Skeletal muscle satellite cell (primary cell): Measurements from ENCODE around the gene EFHC2. TPM values are rescaled to one million over a fixed set of nuclear protein-coding genes. Genes with fewer than 3 reads are reported as not detected.

Source experiments
- H3K27me3 ChIP-seq: 2 replicates; pipeline ENCODE4 v1.7.0; 2013; ENCODE audit warnings: low read length; ENCODE audit not compliant: control insufficient read depth, insufficient read depth
- H3K36me3 ChIP-seq: 2 replicates; pipeline ENCODE4 v1.7.0; 2013; ENCODE audit warnings: mild to moderate bottlenecking, control low read depth, low read length; ENCODE audit not compliant: insufficient read depth
- H3K4me1 ChIP-seq: 2 replicates; pipeline ENCODE4 v1.7.0; 2013; ENCODE audit warnings: low read length; ENCODE audit not compliant: control insufficient read depth, insufficient read depth
- H3K4me2 ChIP-seq: 2 replicates; pipeline ENCODE4 v1.7.0; 2013; ENCODE audit warnings: mild to moderate bottlenecking, low read length
- H3K4me3 ChIP-seq: 2 replicates; pipeline ENCODE4 v1.7.0; 2013; ENCODE audit warnings: low read length
- H3K9ac ChIP-seq: 2 replicates; pipeline ENCODE4 v1.7.0; 2013; ENCODE audit warnings: mild to moderate bottlenecking, low read depth, low read length, moderate library complexity
- H3K9me3 ChIP-seq: replicated peaks from 2 replicates; pipeline ENCODE4 v1.7.0; 2013; ENCODE audit warnings: mild to moderate bottlenecking, control low read depth, low read length
- total RNA-seq: library from RNA; depleted of rRNA; stranded (reverse); fragments of >200 nt; gene quantifications from 2 replicates; pipeline ENCODE4 v1.2.3, GENCODE V29; 2012; rRNA removed

The EFHC2 gene
- 0.22 TPM in 1 of 2 replicates, not detected in the other for total RNA-seq

GRCh38 chrX:44343412-44344141 lies at the start of gene EFHC2:
EFHC2 (minus strand) TSS chrX:44343672; CDS start chrX:44343588, 84 bp downstream.
- peak within 1 kb of the TSS; percentile 59 for H3K4me3 ChIP-seq
- H3K9ac ChIP-seq, result peak within 1 kb of the TSS; percentile 56
- peak within 1 kb of the TSS; percentile 78 for H3K4me2 ChIP-seq
- H3K9me3 ChIP-seq, result no peaks in the 10 kb centered on the region
- H3K27me3 ChIP-seq, result peaks cover 6% of the 10 kb centered on the region
- H3K36me3 ChIP-seq, result no peaks in the 10 kb centered on the region
- no peaks in the 10 kb centered on the region for H3K4me1 ChIP-seq

GRCh38 chrX:44392767-44393166 lies 49.3 kb upstream of the EFHC2 start:
- H3K9me3 ChIP-seq, result no peaks in the 10 kb centered on the region

GRCh38 chrX:44384688-44385338 lies 41.3 kb upstream of the EFHC2 start:
- Histone ChIP-seq H3K4me1 (no peaks in the 10 kb centered on the region), H3K27me3 (no peaks in the 10 kb centered on the region), H3K9ac (no peak overlapping the region), H3K36me3 (no peaks in the 10 kb centered on the region), H3K4me2 (no peak overlapping the region), H3K9me3 (no peaks in the 10 kb centered on the region), H3K4me3 (no peak overlapping the region)

More at GRCh38 chrX:44392767-44393166, 49.3 kb upstream of the EFHC2 start:
- H3K4me3 ChIP-seq, result no peak overlapping the region
- no peaks in the 10 kb centered on the region for H3K4me1 ChIP-seq
- no peaks in the 10 kb centered on the region for H3K27me3 ChIP-seq
- no peak overlapping the region for H3K4me2 ChIP-seq
- H3K9ac ChIP-seq, result no peak overlapping the region
- no peaks in the 10 kb centered on the region for H3K36me3 ChIP-seq

- H3K36me3 ChIP-seq, result no peaks in the 10 kb centered on the region
- H3K27me3 ChIP-seq, result no peaks in the 10 kb centered on the region
- no peak overlapping the region for H3K9ac ChIP-seq
- no peak overlapping the region for H3K4me2 ChIP-seq
- no peak overlapping the region for H3K4me3 ChIP-seq
- no peaks in the 10 kb centered on the region for H3K9me3 ChIP-seq
- H3K4me1 ChIP-seq, result no peaks in the 10 kb centered on the region
Observed at GRCh38 chrX:44382871-44383270, 39.4 kb upstream of the EFHC2 start.

GRCh38 chrX:44352758-44353157 lies 9.3 kb upstream of the EFHC2 start:
- H3K9ac ChIP-seq, result no peak overlapping the region

GRCh38 chrX:44349561-44349960 lies 6.1 kb upstream of the EFHC2 start:
- Histone ChIP-seq H3K36me3 (no peaks in the 10 kb centered on the region), H3K9me3 (no peaks in the 10 kb centered on the region), H3K4me3 (no peak overlapping the region), H3K4me2 (no peak overlapping the region), H3K9ac (no peak overlapping the region), H3K27me3 (peaks cover 3% of the 10 kb centered on the region), H3K4me1 (no peaks in the 10 kb centered on the region)

More at GRCh38 chrX:44352758-44353157, 9.3 kb upstream of the EFHC2 start:
- Histone ChIP-seq H3K4me2 (no peak overlapping the region), H3K36me3 (no peaks in the 10 kb centered on the region), H3K9me3 (no peaks in the 10 kb centered on the region), H3K4me1 (no peaks in the 10 kb centered on the region), H3K4me3 (no peak overlapping the region), H3K27me3 (no peaks in the 10 kb centered on the region)

GRCh38 chrX:44344687-44345086 lies 1.2 kb upstream of the EFHC2 start:
- Histone ChIP-seq H3K4me3 (no peak overlapping the region), H3K9ac (no peak overlapping the region), H3K9me3 (no peaks in the 10 kb centered on the region), H3K4me1 (no peaks in the 10 kb centered on the region), H3K36me3 (no peaks in the 10 kb centered on the region), H3K4me2 (no peak overlapping the region), H3K27me3 (peaks cover 6% of the 10 kb centered on the region)

- Histone ChIP-seq H3K36me3 (no peaks in the 10 kb centered on the region), H3K9ac (no peak overlapping the region), H3K4me3 (no peak overlapping the region), H3K4me1 (no peaks in the 10 kb centered on the region), H3K9me3 (no peaks in the 10 kb centered on the region), H3K27me3 (peaks cover 6% of the 10 kb centered on the region), H3K4me2 (no peak overlapping the region)
Observed at GRCh38 chrX:44344194-44344593, 722 bp upstream of the EFHC2 start.

- Histone ChIP-seq H3K4me1 (no peaks in the 10 kb centered on the region), H3K4me3 (peak overlapping the region; percentile 59), H3K27me3 (peaks cover 6% of the 10 kb centered on the region), H3K36me3 (no peaks in the 10 kb centered on the region), H3K4me2 (peak overlapping the region; percentile 78), H3K9ac (peak overlapping the region; percentile 56), H3K9me3 (no peaks in the 10 kb centered on the region)
Observed at GRCh38 chrX:44342866-44343265, 606 bp downstream of the EFHC2 start.

GRCh38 chrX:44338361-44338760 lies 5.1 kb downstream of the EFHC2 start:
- H3K4me2 ChIP-seq, result no peak overlapping the region
- H3K9me3 ChIP-seq, result no peaks in the 10 kb centered on the region
- H3K36me3 ChIP-seq, result no peaks in the 10 kb centered on the region
- H3K9ac ChIP-seq, result no peak overlapping the region
- no peaks in the 10 kb centered on the region for H3K27me3 ChIP-seq
- no peak overlapping the region for H3K4me3 ChIP-seq
- no peaks in the 10 kb centered on the region for H3K4me1 ChIP-seq

- Histone ChIP-seq H3K27me3 (peaks cover 3% of the 10 kb centered on the region), H3K9me3 (no peaks in the 10 kb centered on the region), H3K4me1 (no peaks in the 10 kb centered on the region), H3K4me2 (no peak overlapping the region), H3K4me3 (no peak overlapping the region), H3K36me3 (no peaks in the 10 kb centered on the region), H3K9ac (no peak overlapping the region)
Observed at GRCh38 chrX:44332437-44332836, 11.0 kb downstream of the EFHC2 start.

- Histone ChIP-seq H3K4me3 (no peak overlapping the region), H3K9me3 (no peaks in the 10 kb centered on the region), H3K36me3 (no peaks in the 10 kb centered on the region), H3K9ac (no peak overlapping the region), H3K4me2 (no peak overlapping the region), H3K27me3 (peaks cover 3% of the 10 kb centered on the region), H3K4me1 (no peaks in the 10 kb centered on the region)
Observed at GRCh38 chrX:44330227-44330626, 13.2 kb downstream of the EFHC2 start.
